K562 (cell line): ENCODE results near the gene P4HTM. TPM values are rescaled to one million over a fixed set of nuclear protein-coding genes. Genes with fewer than 3 reads are reported as not detected.

ENCODE experiments used
- CTBP1 ChIP-seq: fragments of 450-650 bp; IDR thresholded peaks from 2 replicates; pipeline ENCODE4 v1.6.1; 2016; ENCODE audit warnings: borderline replicate concordance
- E2F3 ChIP-seq: fragments of 250-450 bp; sonication (Bioruptor Pico); IDR thresholded peaks from 2 replicates; pipeline ENCODE4 v1.4.0; 2020; ENCODE audit warnings: mild to moderate bottlenecking
- FOSL1 ChIP-seq: fragments of 200-800 bp; sonication (Bioruptor generic); conservative IDR thresholded peaks from 2 replicates; pipeline ENCODE4 v1.6.1; 2016; ENCODE audit warnings: missing genetic modification characterization, missing compliant biosample characterization
- HNRNPL ChIP-seq: fragments of 200-400 bp; formaldehyde crosslinking; IDR thresholded peaks from 2 replicates; pipeline ENCODE4 v1.6.1; 2017; ENCODE audit warnings: low read depth, mild to moderate bottlenecking, low read length
- KLF1 ChIP-seq: fragments of 450-650 bp; IDR thresholded peaks from 2 replicates; pipeline ENCODE4 v1.6.1; 2016; ENCODE audit warnings: missing genetic modification characterization, missing compliant biosample characterization
- LCOR ChIP-seq: sonication (generic); formaldehyde crosslinking; IDR thresholded peaks from 2 replicates; pipeline ENCODE4 v1.8.0; 2022; ENCODE audit warnings: mild to moderate bottlenecking, missing genetic modification reagents
- NCOA4 ChIP-seq: fragments of 450-650 bp; IDR thresholded peaks from 2 replicates; pipeline ENCODE4 v1.6.1; 2018; ENCODE audit warnings: mild to moderate bottlenecking; ENCODE audit not compliant: partially characterized antibody
- PHF8 ChIP-seq: fragments of 200-600 bp; sonication (generic); IDR thresholded peaks from 2 replicates; pipeline ENCODE4 v1.6.1; 2012; ENCODE audit warnings: mixed run types, mild to moderate bottlenecking, inconsistent platforms, low read length, moderate library complexity, borderline replicate concordance
- U2AF2 ChIP-seq: fragments of 200-400 bp; formaldehyde crosslinking; optimal IDR thresholded peaks from 2 replicates; pipeline ENCODE3; 2017; ENCODE audit warnings: low read depth, mild to moderate bottlenecking, low read length
- WHSC1 ChIP-seq: IDR thresholded peaks from one replicate; pipeline ENCODE4 v1.6.1; 2012; ENCODE audit warnings: low read length, control low read depth, inconsistent platforms
- ZNF830 ChIP-seq: fragments of 250-450 bp; sonication (Bioruptor Pico); IDR thresholded peaks from 2 replicates; pipeline ENCODE4 v1.5.0; 2021; ENCODE audit warnings: mild to moderate bottlenecking
- polyA plus RNA-seq, 8 experiments: library from polyadenylated mRNA; depleted of rRNA in 4 of 8; stranded (reverse) in 5 of 8; unstranded in 3 of 8; fragments of >200 nt; fragmentation: Nextera tagmentation in 2 of 8; fragmentation: Illumina TruSeq in 1 of 8; extraction: Ambion mirVana in 2 of 8; extraction: Trizol in 1 of 8; gene quantifications; 2 replicates each; pipeline versions ENCODE4 v1.2.1 to v1.2.3, GENCODE V29; 2011 to 2014; ENCODE audit warnings: inconsistent platforms in 1 of 8, missing spikeins in 1 of 8
- total RNA-seq, 7 experiments: library from RNA; depleted of rRNA in 6 of 7; stranded (reverse); fragments of >200 nt in 6 of 7; fragmentation: Illumina TruSeq in 2 of 7; extraction: Trizol in 2 of 7; gene quantifications; 2 replicates each; pipeline versions ENCODE4 v1.2.1 to v1.2.3, GENCODE V29; 2011 to 2021; ENCODE audit warnings: low replicate concordance in 1 of 7
- TF ChIP-seq, protein P1 (sequence below): sonication (generic); formaldehyde crosslinking; IDR thresholded peaks from 2 replicates; pipeline ENCODE4 v1.4.0; 2020; ENCODE audit warnings: mild to moderate bottlenecking, missing genetic modification reagents
- TF ChIP-seq, protein P2 (sequence below): sonication (generic); formaldehyde crosslinking; IDR thresholded peaks from 2 replicates; pipeline ENCODE4 v1.8.0; 2022; ENCODE audit warnings: mild to moderate bottlenecking, missing genetic modification reagents
- TF ChIP-seq, protein P3 (sequence below): IDR thresholded peaks from 2 replicates; pipeline ENCODE4 v1.6.1; 2011; ENCODE audit warnings: borderline replicate concordance, low read depth, mild to moderate bottlenecking, moderate library complexity, low read length; ENCODE audit not compliant: insufficient read depth, poor library complexity, severe bottlenecking
- TF ChIP-seq, protein P4 (sequence below): fragments of 450-650 bp; formaldehyde crosslinking; IDR thresholded peaks from 2 replicates; pipeline ENCODE4 v1.4.0; 2020; ENCODE audit warnings: mild to moderate bottlenecking

P4HTM gene
- total and polyA plus RNA-seq, 9 of the 15 experiments (the other 6 are each of a cell fraction or from before 2014, with no cell fraction given), result 0.09 to 0.66 (median 0.25) TPM; not detected in 2

DNA sequence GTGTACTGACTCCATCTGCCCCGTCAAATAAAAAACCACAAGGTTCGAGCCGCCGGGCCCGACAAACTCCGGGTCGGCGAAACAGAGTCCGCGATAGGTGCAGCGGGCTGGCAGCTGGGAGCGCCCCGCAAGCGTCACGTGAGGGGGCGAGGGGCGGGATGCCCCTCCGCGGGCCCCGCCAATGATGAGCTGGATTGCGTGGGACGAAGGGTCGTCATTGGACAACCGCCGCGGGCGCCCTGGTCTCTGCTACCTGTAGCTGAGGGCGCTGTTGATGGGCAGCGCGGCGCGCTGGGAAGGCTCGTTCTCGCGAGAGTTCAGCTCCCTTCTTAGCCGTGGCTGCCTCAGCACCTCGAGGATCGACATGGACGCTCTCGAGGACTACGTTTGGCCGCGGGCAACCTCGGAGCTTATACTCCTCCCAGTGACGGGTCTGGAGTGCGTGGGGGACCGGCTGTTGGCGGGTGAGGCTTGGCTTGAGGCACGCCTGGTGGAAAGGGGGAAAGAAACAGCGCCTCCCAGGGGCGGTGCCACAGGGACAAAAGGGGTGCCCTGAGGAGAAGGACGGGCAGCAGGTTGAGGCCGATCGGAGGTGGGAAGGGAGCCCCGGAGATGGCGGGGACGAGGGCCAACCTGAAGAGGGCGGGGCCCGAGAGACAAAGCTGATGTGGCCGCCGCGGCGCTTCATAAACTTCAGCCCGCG lies 17.2 kb downstream of the P4HTM start, which contains the start of gene WDR6 (continued):
- TF ChIP-seq ZNF830 (no peak), U2AF2 (no peak), WHSC1 (no peak), E2F3 (0 out of 2 replicates have a peak, but pooled peaks have one; percentile 3), KLF1 (peak; percentile 56; the same call in 1 of the 2 replicates), NCOA4 (no peak), FOSL1 (tag) (0 out of 2 replicates have a peak, but pooled peaks have one; percentile 26), CTBP1 (peak; percentile 91), LCOR (CRISPR knock-in tag) (peak; percentile 44; the same call in 1 of the 2 replicates), PHF8 (peak; percentile 88), HNRNPL (peak; percentile 16; the same call in 1 of the 2 replicates)
- TF ChIP-seq, protein P1, sequence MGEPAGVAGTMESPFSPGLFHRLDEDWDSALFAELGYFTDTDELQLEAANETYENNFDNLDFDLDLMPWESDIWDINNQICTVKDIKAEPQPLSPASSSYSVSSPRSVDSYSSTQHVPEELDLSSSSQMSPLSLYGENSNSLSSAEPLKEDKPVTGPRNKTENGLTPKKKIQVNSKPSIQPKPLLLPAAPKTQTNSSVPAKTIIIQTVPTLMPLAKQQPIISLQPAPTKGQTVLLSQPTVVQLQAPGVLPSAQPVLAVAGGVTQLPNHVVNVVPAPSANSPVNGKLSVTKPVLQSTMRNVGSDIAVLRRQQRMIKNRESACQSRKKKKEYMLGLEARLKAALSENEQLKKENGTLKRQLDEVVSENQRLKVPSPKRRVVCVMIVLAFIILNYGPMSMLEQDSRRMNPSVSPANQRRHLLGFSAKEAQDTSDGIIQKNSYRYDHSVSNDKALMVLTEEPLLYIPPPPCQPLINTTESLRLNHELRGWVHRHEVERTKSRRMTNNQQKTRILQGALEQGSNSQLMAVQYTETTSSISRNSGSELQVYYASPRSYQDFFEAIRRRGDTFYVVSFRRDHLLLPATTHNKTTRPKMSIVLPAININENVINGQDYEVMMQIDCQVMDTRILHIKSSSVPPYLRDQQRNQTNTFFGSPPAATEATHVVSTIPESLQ (CRISPR knock-in tag), result 0 out of 2 replicates have a peak, but pooled peaks have one; percentile 52
- TF ChIP-seq, protein P2, sequence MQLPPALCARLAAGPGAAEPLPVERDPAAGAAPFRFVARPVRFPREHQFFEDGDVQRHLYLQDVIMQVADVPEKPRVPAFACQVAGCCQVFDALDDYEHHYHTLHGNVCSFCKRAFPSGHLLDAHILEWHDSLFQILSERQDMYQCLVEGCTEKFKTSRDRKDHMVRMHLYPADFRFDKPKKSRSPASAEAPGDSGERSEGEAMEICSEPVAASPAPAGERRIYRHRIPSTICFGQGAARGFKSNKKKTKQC, result peak; percentile 65; the same call in 1 of the 2 replicates
- TF ChIP-seq, protein P3, sequence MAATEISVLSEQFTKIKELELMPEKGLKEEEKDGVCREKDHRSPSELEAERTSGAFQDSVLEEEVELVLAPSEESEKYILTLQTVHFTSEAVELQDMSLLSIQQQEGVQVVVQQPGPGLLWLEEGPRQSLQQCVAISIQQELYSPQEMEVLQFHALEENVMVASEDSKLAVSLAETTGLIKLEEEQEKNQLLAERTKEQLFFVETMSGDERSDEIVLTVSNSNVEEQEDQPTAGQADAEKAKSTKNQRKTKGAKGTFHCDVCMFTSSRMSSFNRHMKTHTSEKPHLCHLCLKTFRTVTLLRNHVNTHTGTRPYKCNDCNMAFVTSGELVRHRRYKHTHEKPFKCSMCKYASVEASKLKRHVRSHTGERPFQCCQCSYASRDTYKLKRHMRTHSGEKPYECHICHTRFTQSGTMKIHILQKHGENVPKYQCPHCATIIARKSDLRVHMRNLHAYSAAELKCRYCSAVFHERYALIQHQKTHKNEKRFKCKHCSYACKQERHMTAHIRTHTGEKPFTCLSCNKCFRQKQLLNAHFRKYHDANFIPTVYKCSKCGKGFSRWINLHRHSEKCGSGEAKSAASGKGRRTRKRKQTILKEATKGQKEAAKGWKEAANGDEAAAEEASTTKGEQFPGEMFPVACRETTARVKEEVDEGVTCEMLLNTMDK, result peak; percentile 34
- TF ChIP-seq, protein P4, sequence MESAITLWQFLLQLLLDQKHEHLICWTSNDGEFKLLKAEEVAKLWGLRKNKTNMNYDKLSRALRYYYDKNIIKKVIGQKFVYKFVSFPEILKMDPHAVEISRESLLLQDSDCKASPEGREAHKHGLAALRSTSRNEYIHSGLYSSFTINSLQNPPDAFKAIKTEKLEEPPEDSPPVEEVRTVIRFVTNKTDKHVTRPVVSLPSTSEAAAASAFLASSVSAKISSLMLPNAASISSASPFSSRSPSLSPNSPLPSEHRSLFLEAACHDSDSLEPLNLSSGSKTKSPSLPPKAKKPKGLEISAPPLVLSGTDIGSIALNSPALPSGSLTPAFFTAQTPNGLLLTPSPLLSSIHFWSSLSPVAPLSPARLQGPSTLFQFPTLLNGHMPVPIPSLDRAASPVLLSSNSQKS (CRISPR knock-in tag), result no peak
